Uterus (tissue), 4 donors: ENCODE results near the gene STING1. TPM values are rescaled to one million over a fixed set of nuclear protein-coding genes. Genes with fewer than 3 reads are reported as not detected.

Source experiments
- DNase-seq, 2 donors: peaks; one replicate each; pipeline ENCODE4 v3.0.0-alpha.2; 2019 to 2020
- H3K27ac ChIP-seq, 2 donors: fragments of 200-600 bp; sonication (generic); 1 replicate in 1 of 2; 2 replicates in 1 of 2; pipeline ENCODE4 v1.5.1; 2016 to 2018
- H3K27me3 ChIP-seq, 2 donors: fragments of 200-600 bp; sonication (generic); one replicate each; pipeline ENCODE4 v1.5.1; 2018 to 2019; ENCODE audit warnings: control low read depth in 1 of 2
- H3K36me3 ChIP-seq, 2 donors: fragments of 200-600 bp; sonication (generic); one replicate each; pipeline ENCODE4 v1.5.1; 2019; ENCODE audit warnings: control low read depth in 1 of 2
- H3K4me1 ChIP-seq, 2 donors: fragments of 200-600 bp; sonication (generic); one replicate each; pipeline ENCODE4 v1.5.1; 2018 to 2019; ENCODE audit warnings: control low read depth in 1 of 2
- H3K4me3 ChIP-seq, 2 donors: fragments of 200-600 bp; sonication (generic); 1 replicate in 1 of 2; 2 replicates in 1 of 2; pipeline ENCODE4 v1.5.1; 2018 to 2019; ENCODE audit warnings: mild to moderate bottlenecking in 1 of 2
- H3K9me3 ChIP-seq, 2 donors: fragments of 200-600 bp; sonication (generic); one replicate each; pipeline ENCODE4 v1.5.1; 2019; ENCODE audit warnings: control low read depth in 1 of 2
- CTCF ChIP-seq, 4 experiments: fragments of 200-600 bp in 2 of 4; fragments of 450-650 bp in 2 of 4; sonication (generic) in 2 of 4; IDR thresholded peaks; one replicate each; pipeline ENCODE4 v1.5.1; 2016 to 2019; ENCODE audit warnings: antibody characterized with exemption in 4 of 4, mild to moderate bottlenecking in 2 of 4, moderate library complexity in 1 of 4
- POLR2A ChIP-seq, 2 donors: fragments of 450-650 bp; IDR thresholded peaks; one replicate each; pipeline ENCODE4 v1.6.1; 2016; ENCODE audit warnings: antibody characterized with exemption in 2 of 2, mild to moderate bottlenecking in 1 of 2, moderate library complexity in 1 of 2
- intact Hi-C: fragments of 100-400 bp; cut with DNase I; formaldehyde crosslinking; loops from one replicate; pipeline ENCODE4 v1.15.1; 2023; ENCODE audit warnings: low total_unique reads
- total RNA-seq, 4 donors: library from RNA; depleted of rRNA in 3 of 4; stranded (reverse); fragments of >200 nt in 3 of 4; gene quantifications; one replicate each; pipeline versions ENCODE4 v1.1.0 to v1.2.4, GENCODE V29; 2014 to 2023
- donor health status: DM: yes; HTN: yes; CAD: no.

The STING1 gene
- total RNA-seq, 4 donors from 2014 or later: 16.9 to 90.1 (median 48.5) TPM

GRCh38 chr5:139501381-139501780 is 18.8 kb upstream of the STING1 start:
- no peaks in the 10 kb centered on the region for H3K36me3 ChIP-seq

GRCh38 chr5:139495638-139496435 is 13.3 kb upstream of the STING1 start:
- no peak for TF ChIP-seq CTCF (IDR thresholded peaks at IDR 0.05)
- no peak for TF ChIP-seq POLR2A (IDR thresholded peaks at IDR 0.05)
- intact Hi-C loops: no loop called here
- Histone ChIP-seq H3K36me3 (no peaks in the 10 kb centered on the region), H3K27ac (peak overlapping the region; percentile 25 to 30), H3K9me3 (no peaks in the 10 kb centered on the region), H3K4me1 (no peaks in the 10 kb centered on the region), H3K4me3 (no peak overlapping the region), H3K27me3 (no peaks in the 10 kb centered on the region)
- no peak for DNase-seq

More at GRCh38 chr5:139501381-139501780, 18.8 kb upstream of the STING1 start:
- DNase-seq: no peak
- Histone ChIP-seq H3K27me3 (no peaks in the 10 kb centered on the region), H3K4me1 (no peaks in the 10 kb centered on the region), H3K9me3 (no peaks in the 10 kb centered on the region), H3K4me3 (no peak overlapping the region), H3K27ac (no peak overlapping the region)
- TF ChIP-seq CTCF (IDR thresholded peaks at IDR 0.05): no peak
- no peak for TF ChIP-seq POLR2A (IDR thresholded peaks at IDR 0.05)
- intact Hi-C loops: no loop called here

GRCh38 chr5:139494832-139495231 is 12.3 kb upstream of the STING1 start:
- TF ChIP-seq CTCF (IDR thresholded peaks at IDR 0.05) (no peak), POLR2A (IDR thresholded peaks at IDR 0.05) (no peak)
- Histone ChIP-seq H3K36me3 (no peaks in the 10 kb centered on the region), H3K27me3 (no peaks in the 10 kb centered on the region), H3K9me3 (no peaks in the 10 kb centered on the region), H3K4me1 (no peaks in the 10 kb centered on the region), H3K27ac (no peak overlapping the region), H3K4me3 (no peak overlapping the region)
- intact Hi-C loops: no loop called here
- DNase-seq: no peak

GRCh38 chr5:139494256-139494655 is 11.7 kb upstream of the STING1 start:
- no peak for TF ChIP-seq POLR2A (IDR thresholded peaks at IDR 0.05)
- no peak for TF ChIP-seq CTCF (IDR thresholded peaks at IDR 0.05)
- intact Hi-C loops: no loop called here

GRCh38 chr5:139492700-139493192 is 10.2 kb upstream of the STING1 start:
- no peaks in the 10 kb centered on the region for H3K9me3 ChIP-seq
- H3K27me3 ChIP-seq: no peaks in the 10 kb centered on the region
- DNase-seq: no peak
- no peak overlapping the region for H3K27ac ChIP-seq
- intact Hi-C loops: no loop called here
- TF ChIP-seq CTCF (IDR thresholded peaks at IDR 0.05) (no peak), POLR2A (IDR thresholded peaks at IDR 0.05) (no peak)
- no peaks in the 10 kb centered on the region for H3K4me1 ChIP-seq
- H3K4me3 ChIP-seq: no peak overlapping the region
- H3K36me3 ChIP-seq: no peaks in the 10 kb centered on the region

More at GRCh38 chr5:139494256-139494655, 11.7 kb upstream of the STING1 start:
- no peak overlapping the region for H3K4me3 ChIP-seq
- no peaks in the 10 kb centered on the region for H3K4me1 ChIP-seq
- H3K27me3 ChIP-seq: no peaks in the 10 kb centered on the region
- no peak for DNase-seq
- no peaks in the 10 kb centered on the region for H3K9me3 ChIP-seq
- H3K27ac ChIP-seq: no peak overlapping the region
- no peaks in the 10 kb centered on the region for H3K36me3 ChIP-seq
